KMS-11 (cell line): ENCODE data around the gene DNM3.

ENCODE experiments used
- H2AFZ ChIP-seq: fragments of 200-600 bp; sonication (generic); 2 replicates; pipeline ENCODE4 v1.6.1; 2016; ENCODE audit warnings: antibody characterized with exemption, mixed run types, low read depth
- H3K27ac ChIP-seq: fragments of 200-600 bp; sonication (generic); 2 replicates; pipeline ENCODE4 v1.6.1; 2016; ENCODE audit warnings: mild to moderate bottlenecking, mixed run types
- H3K27me3 ChIP-seq: fragments of 200-600 bp; sonication (generic); 2 replicates; pipeline ENCODE4 v1.6.1; 2017; ENCODE audit warnings: mild to moderate bottlenecking, low read depth, mixed run types, moderate library complexity; ENCODE audit not compliant: insufficient read depth
- H3K36me3 ChIP-seq: fragments of 200-600 bp; sonication (generic); 2 replicates; pipeline ENCODE4 v1.6.1; 2017; ENCODE audit warnings: mild to moderate bottlenecking, mixed run types; ENCODE audit not compliant: insufficient read depth
- H3K4me1 ChIP-seq: fragments of 200-600 bp; sonication (generic); 2 replicates; pipeline ENCODE4 v1.6.1; 2016; ENCODE audit warnings: mild to moderate bottlenecking, low read depth, mixed run types; ENCODE audit not compliant: poor library complexity, severe bottlenecking
- H3K4me2 ChIP-seq: fragments of 200-600 bp; sonication (generic); 2 replicates; pipeline ENCODE4 v1.7.0; 2016; ENCODE audit warnings: mild to moderate bottlenecking, mixed run types
- H3K4me3 ChIP-seq: fragments of 200-600 bp; sonication (generic); IDR thresholded peaks from 2 replicates; pipeline ENCODE4 v1.6.1; 2017; ENCODE audit warnings: low read depth, low read length, mixed read lengths; ENCODE audit not compliant: insufficient read depth
- H3K79me2 ChIP-seq: fragments of 200-600 bp; sonication (generic); 2 replicates; pipeline ENCODE4 v1.6.1; 2016; ENCODE audit warnings: low read depth, mixed run types; ENCODE audit not compliant: insufficient read depth
- H3K9ac ChIP-seq: fragments of 200-600 bp; sonication (generic); 2 replicates; pipeline ENCODE4 v1.6.1; 2016; ENCODE audit warnings: mild to moderate bottlenecking, mixed run types
- H4K20me1 ChIP-seq: fragments of 200-600 bp; sonication (generic); 2 replicates; pipeline ENCODE4 v1.6.1; 2016; ENCODE audit warnings: mild to moderate bottlenecking, mixed run types; ENCODE audit not compliant: insufficient read depth
- TF ChIP-seq, protein P1 (sequence below): fragments of 200-600 bp; sonication (generic); conservative IDR thresholded peaks from 2 replicates; pipeline ENCODE4 v1.6.1; 2017; ENCODE audit warnings: low read depth, mild to moderate bottlenecking, antibody characterized with exemption, low read length, moderate library complexity, mixed read lengths

Gene DNM3

DNA sequence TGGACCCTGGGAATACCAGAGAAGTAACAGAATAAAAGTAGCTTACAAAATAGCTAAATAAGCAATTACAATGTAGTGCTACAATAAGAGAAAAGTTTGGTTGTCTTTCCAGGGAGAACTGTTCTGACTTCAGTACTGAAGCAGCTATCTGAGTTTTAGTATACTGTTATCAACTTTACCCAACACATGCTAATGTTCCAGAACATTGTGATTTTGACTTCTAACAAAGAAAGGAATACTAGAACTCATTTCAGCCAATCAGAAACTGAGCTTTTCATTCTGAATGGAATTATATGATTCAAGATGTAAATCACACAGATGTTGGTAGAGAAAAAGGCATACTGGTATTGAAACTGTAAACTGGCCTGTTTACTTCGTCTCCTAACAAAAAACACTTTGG, 579.1 kb downstream of the DNM3 start, which contains the start of gene C1orf105:
C1orf105 (plus strand) TSS at position 301 of the 400 bp plus-strand sequence. CDS start 201 bp downstream, outside the sequence.
- H3K4me2 ChIP-seq = no peak within 1 kb of the TSS
- TF ChIP-seq, protein P1, sequence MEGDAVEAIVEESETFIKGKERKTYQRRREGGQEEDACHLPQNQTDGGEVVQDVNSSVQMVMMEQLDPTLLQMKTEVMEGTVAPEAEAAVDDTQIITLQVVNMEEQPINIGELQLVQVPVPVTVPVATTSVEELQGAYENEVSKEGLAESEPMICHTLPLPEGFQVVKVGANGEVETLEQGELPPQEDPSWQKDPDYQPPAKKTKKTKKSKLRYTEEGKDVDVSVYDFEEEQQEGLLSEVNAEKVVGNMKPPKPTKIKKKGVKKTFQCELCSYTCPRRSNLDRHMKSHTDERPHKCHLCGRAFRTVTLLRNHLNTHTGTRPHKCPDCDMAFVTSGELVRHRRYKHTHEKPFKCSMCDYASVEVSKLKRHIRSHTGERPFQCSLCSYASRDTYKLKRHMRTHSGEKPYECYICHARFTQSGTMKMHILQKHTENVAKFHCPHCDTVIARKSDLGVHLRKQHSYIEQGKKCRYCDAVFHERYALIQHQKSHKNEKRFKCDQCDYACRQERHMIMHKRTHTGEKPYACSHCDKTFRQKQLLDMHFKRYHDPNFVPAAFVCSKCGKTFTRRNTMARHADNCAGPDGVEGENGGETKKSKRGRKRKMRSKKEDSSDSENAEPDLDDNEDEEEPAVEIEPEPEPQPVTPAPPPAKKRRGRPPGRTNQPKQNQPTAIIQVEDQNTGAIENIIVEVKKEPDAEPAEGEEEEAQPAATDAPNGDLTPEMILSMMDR = no peak

DNA sequence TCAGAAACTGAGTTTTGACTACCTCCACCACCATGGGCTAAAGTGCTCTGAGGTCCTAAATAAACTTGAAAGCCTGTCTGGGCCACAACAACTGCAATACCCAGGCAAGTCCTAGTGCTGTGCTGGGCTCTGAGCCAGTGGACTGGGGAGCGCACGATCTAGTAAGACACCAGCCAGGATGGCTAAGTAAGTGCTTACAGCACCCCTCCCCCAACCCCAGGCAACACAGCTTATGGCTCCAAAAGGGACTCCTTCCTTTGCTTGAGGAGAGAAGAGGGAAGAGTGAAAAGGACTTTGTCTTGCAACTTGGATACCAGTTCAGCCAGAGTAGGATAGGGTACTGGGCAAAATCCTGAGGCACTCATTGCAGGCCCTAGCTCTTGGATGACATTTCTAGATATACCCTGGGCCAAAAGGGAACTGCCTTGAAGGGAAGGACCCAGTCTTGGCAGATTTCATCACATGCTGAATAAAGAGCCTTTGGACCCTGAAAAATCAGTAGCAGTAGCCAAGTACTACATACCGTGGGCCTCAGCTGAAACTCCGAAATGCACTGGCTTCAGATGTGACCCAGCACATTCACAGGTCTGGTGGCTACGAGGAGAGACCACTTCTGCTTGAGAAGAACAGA, 580.8 kb downstream of the DNM3 start:
- no peaks in the 10 kb centered on the region for H3K36me3 ChIP-seq
- no peaks in the 10 kb centered on the region for H3K4me1 ChIP-seq
- no peak overlapping the region for H3K9ac ChIP-seq
- H3K4me3 ChIP-seq = no peak overlapping the region
- H3K27ac ChIP-seq = no peak overlapping the region
- H4K20me1 ChIP-seq = no peaks in the 10 kb centered on the region
- no peaks in the 10 kb centered on the region for H3K79me2 ChIP-seq
- H3K4me2 ChIP-seq = no peak overlapping the region
- TF ChIP-seq, protein P1 = no peak
- no peaks in the 10 kb centered on the region for H3K27me3 ChIP-seq
- H2AFZ ChIP-seq = no peak overlapping the region

More for the DNA sequence above, 579.1 kb downstream of the DNM3 start, which contains the start of gene C1orf105:
- H3K36me3 ChIP-seq = no peaks in the 10 kb centered on the region
- no peaks in the 10 kb centered on the region for H4K20me1 ChIP-seq
- no peak within 1 kb of the TSS for H3K4me3 ChIP-seq
- H3K27me3 ChIP-seq = no peaks in the 10 kb centered on the region
- no peak within 1 kb of the TSS for H3K27ac ChIP-seq
- H3K79me2 ChIP-seq = no peaks in the 10 kb centered on the region
- no peak within 1 kb of the TSS for H2AFZ ChIP-seq
- no peak within 1 kb of the TSS for H3K9ac ChIP-seq
- H3K4me1 ChIP-seq = no peaks in the 10 kb centered on the region

DNA sequence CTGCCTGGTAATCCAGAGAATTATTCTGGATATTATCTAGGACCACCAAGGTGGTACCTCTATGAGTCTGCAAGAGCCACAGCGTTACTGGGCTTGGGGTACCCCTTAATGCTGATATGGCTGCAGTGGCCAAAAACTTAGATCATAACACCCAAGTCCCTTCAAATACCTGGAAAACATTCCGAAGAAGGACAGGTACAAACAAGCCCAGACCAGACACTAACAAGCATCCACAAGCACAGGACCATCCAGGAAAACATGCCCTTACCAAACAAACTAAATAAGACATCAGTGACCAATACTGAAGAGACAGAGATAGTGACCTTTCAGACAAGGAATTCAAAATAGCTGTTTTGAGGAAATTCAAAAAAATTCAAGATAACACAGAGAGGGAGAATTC, 582.0 kb downstream of the DNM3 start:
- H3K9ac ChIP-seq = no peak overlapping the region
- TF ChIP-seq, protein P1 = no peak
- no peak overlapping the region for H3K4me2 ChIP-seq
- H3K4me3 ChIP-seq = no peak overlapping the region
- no peak overlapping the region for H3K27ac ChIP-seq
- H4K20me1 ChIP-seq = no peaks in the 10 kb centered on the region
- peaks cover 4% of the 10 kb centered on the region for H3K4me1 ChIP-seq
- H3K36me3 ChIP-seq = no peaks in the 10 kb centered on the region
- H3K27me3 ChIP-seq = no peaks in the 10 kb centered on the region
- H2AFZ ChIP-seq = no peak overlapping the region
- H3K79me2 ChIP-seq = no peaks in the 10 kb centered on the region

DNA sequence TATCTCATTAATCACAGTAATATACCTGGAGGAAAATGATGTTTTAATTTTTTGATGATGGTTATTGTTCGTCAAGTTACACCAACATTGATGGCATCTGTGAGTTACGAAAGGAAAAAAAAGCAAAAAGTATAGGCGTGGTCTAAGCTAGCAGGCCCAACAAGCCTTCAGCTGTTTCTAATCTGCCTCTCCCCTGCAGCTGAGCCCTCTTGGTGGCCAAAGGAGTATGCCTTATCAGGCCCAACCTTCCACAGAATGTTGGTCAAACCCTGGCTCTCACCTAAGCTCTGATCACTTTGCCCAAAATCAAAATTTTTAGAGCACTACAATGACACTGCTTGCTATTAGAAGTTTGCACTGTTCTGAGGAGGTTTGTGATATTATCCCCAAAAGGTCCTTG, 584.0 kb downstream of the DNM3 start:
- Histone ChIP-seq H3K4me1 (peaks cover 4% of the 10 kb centered on the region), H3K9ac (no peak overlapping the region), H3K79me2 (no peaks in the 10 kb centered on the region), H3K27ac (no peak overlapping the region), H3K36me3 (no peaks in the 10 kb centered on the region), H4K20me1 (no peaks in the 10 kb centered on the region), H3K4me3 (no peak overlapping the region), H3K4me2 (no peak overlapping the region), H2AFZ (no peak overlapping the region), H3K27me3 (no peaks in the 10 kb centered on the region)
- TF ChIP-seq, protein P1 = no peak
